HepG2 (cell line): Measurements from ENCODE around the gene ZNF223. TPM values are rescaled to one million over a fixed set of nuclear protein-coding genes. Genes with fewer than 3 reads are reported as not detected.
A peak's percentile ranks its signal among the peaks of the same experiment; 100 is the strongest.

Experiments used
- ARID5B ChIP-seq: IDR thresholded peaks from 2 replicates; pipeline ENCODE4 v1.4.0; 2020; ENCODE audit warnings: mild to moderate bottlenecking, missing genetic modification reagents
- FOXJ3 ChIP-seq: sonication (generic); formaldehyde crosslinking; IDR thresholded peaks from 2 replicates; pipeline ENCODE4 v1.4.0; 2020; ENCODE audit warnings: missing genetic modification reagents, mild to moderate bottlenecking, borderline replicate concordance
- HOXA5 ChIP-seq: sonication (generic); formaldehyde crosslinking; IDR thresholded peaks from 2 replicates; pipeline ENCODE4 v1.4.0; 2020; ENCODE audit warnings: missing genetic modification reagents
- KDM5A ChIP-seq: fragments of 200-600 bp; sonication (generic); IDR thresholded peaks from 2 replicates; pipeline ENCODE4 v1.7.0; 2018; ENCODE audit warnings: antibody characterized with exemption, mild to moderate bottlenecking, low read length, borderline replicate concordance
- KDM5B ChIP-seq: sonication (generic); formaldehyde crosslinking; IDR thresholded peaks from 2 replicates; pipeline ENCODE4 v1.4.0; 2020; ENCODE audit warnings: missing genetic modification reagents, mild to moderate bottlenecking, borderline replicate concordance
- NCOR1 ChIP-seq: fragments of 200-600 bp; sonication (generic); IDR thresholded peaks from 2 replicates; pipeline ENCODE4 v1.7.0; 2017; ENCODE audit warnings: antibody characterized with exemption, low read length, borderline replicate concordance
- THAP11 ChIP-seq: IDR thresholded peaks from 2 replicates; pipeline ENCODE4 v1.6.1; 2016; ENCODE audit warnings: missing biosample characterization, missing genetic modification reagents
- ZBTB7A ChIP-seq: sonication (generic); formaldehyde crosslinking; IDR thresholded peaks from 2 replicates; pipeline ENCODE4 v1.8.0; 2022; ENCODE audit warnings: mild to moderate bottlenecking, missing genetic modification reagents
- ZNF296 ChIP-seq: sonication (generic); formaldehyde crosslinking; conservative IDR thresholded peaks from 2 replicates; pipeline ENCODE4 v1.5.0; 2020; ENCODE audit warnings: mild to moderate bottlenecking, missing genetic modification reagents
- ZNF546 ChIP-seq: sonication (generic); formaldehyde crosslinking; conservative IDR thresholded peaks from 2 replicates; pipeline ENCODE4 v1.8.1; 2023; ENCODE audit warnings: mild to moderate bottlenecking, missing genetic modification reagents
- ZNF773 ChIP-seq: sonication (generic); formaldehyde crosslinking; IDR thresholded peaks from 2 replicates; pipeline ENCODE4 v1.4.0; 2020; ENCODE audit warnings: missing genetic modification reagents, borderline replicate concordance
- polyA plus RNA-seq, 8 experiments: library from polyadenylated mRNA; depleted of rRNA in 3 of 8; stranded (reverse) in 7 of 8; unstranded in 1 of 8; fragments of >200 nt; fragmentation: Illumina TruSeq in 4 of 8; extraction: Trizol in 4 of 8; gene quantifications; 2 replicates each; pipeline versions ENCODE4 v1.2.1 to v1.2.3, GENCODE V29; 2011 to 2016; ENCODE audit warnings: low read depth in 4 of 8, missing spikeins in 1 of 8, mixed read lengths in 1 of 8; ENCODE audit not compliant: insufficient read depth in 1 of 8
- total RNA-seq, 5 experiments: library from RNA; depleted of rRNA; stranded (reverse); fragments of >200 nt; fragmentation: Illumina TruSeq; extraction: Trizol; gene quantifications; 2 replicates each; pipeline ENCODE4 v1.2.3, GENCODE V29; 2016; ENCODE audit warnings: low read depth in 1 of 5
- TF ChIP-seq, protein P1 (sequence below): sonication (generic); formaldehyde crosslinking; IDR thresholded peaks from 2 replicates; pipeline ENCODE4 v1.9.0; 2022; ENCODE audit warnings: low read depth, missing genetic modification reagents
- TF ChIP-seq, protein P2 (sequence below): sonication (generic); formaldehyde crosslinking; IDR thresholded peaks from 2 replicates; pipeline ENCODE4 v1.8.1; 2023; ENCODE audit warnings: mild to moderate bottlenecking, moderate library complexity, missing genetic modification reagents
- TF ChIP-seq, protein P3 (sequence below): conservative IDR thresholded peaks from 2 replicates; pipeline ENCODE4 v1.6.1; 2018; ENCODE audit warnings: missing genetic modification reagents
- TF ChIP-seq, protein P4 (sequence below): IDR thresholded peaks from 2 replicates; pipeline ENCODE4 v1.6.1; 2016; ENCODE audit warnings: low read depth, control low read depth
- TF ChIP-seq, protein P5 (sequence below): sonication (generic); formaldehyde crosslinking; conservative IDR thresholded peaks from 2 replicates; pipeline ENCODE4 v1.4.0; 2020; ENCODE audit warnings: missing genetic modification reagents

The ZNF223 gene
- total and polyA plus RNA-seq, 2 of the 13 experiments (the other 11 are each of a cell fraction or from before 2014, with no cell fraction given), result 2.0 to 4.8 TPM

DNA sequence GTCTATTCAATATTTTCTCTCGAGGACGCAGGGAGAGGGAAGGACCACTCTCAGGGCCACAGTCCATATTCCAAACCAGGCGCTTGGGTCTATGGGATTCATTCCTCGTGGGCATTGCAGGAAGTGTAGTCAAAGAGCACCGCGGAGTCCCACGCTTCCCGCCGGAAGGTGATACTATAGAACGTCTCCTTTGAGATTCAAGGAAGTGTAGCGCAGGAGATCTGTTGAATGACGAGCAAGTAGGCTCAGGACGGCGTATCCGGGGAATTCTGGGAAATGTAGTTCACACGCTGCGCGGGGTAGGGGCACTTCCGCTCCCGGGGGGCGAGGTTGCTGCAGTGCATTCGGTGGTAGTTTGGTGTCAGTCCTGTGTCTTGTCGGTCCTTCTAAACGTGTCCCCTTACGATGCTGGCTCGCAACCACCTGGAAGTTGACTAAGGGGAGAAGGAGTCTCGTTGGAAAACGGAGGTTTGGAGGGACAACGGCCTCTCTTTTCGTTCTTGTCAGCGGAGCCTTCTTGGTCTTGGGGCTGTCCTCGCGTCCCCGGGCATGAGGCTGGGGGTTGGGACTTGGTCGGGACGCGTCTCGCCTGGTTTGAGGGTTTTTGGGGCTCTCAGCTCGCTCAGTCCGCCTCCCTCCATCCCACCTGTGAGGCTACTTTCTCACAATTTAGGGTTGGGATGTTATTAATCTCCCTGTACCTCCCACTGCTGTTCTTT lies 20.1 kb downstream of the ZNF223 start, which contains the start of gene ZNF284 (continued):
- TF ChIP-seq, protein P1, sequence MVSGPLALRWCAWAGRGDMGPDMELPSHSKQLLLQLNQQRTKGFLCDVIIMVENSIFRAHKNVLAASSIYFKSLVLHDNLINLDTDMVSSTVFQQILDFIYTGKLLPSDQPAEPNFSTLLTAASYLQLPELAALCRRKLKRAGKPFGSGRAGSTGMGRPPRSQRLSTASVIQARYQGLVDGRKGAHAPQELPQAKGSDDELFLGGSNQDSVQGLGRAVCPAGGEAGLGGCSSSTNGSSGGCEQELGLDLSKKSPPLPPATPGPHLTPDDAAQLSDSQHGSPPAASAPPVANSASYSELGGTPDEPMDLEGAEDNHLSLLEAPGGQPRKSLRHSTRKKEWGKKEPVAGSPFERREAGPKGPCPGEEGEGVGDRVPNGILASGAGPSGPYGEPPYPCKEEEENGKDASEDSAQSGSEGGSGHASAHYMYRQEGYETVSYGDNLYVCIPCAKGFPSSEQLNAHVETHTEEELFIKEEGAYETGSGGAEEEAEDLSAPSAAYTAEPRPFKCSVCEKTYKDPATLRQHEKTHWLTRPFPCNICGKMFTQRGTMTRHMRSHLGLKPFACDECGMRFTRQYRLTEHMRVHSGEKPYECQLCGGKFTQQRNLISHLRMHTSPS (CRISPR knock-in tag), result no peak
- TF ChIP-seq, protein P2, sequence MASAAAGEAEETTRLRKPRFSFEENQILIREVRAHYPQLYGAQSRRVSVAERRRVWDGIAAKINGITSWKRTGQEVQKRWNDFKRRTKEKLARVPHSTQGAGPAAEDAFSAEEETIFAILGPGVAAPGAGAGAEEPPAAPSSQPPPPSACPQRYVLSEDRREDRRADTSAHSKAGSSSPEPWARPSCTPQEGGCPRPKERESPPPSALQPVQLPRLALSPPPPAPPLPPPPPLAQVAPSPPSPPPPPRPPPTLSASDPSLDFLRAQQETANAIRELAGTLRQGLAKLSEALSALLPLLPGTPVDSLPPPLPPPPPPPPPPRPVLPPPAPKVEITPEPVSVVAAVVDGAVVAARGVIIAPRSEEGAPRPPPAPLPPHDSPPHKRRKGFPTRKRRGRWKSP (CRISPR knock-in tag), result peak; percentile 56
- no peak for TF ChIP-seq NCOR1
- TF ChIP-seq ZNF546 (CRISPR knock-in tag), result 0 out of 2 replicates have a peak, but pooled peaks have one; percentile 31
- TF ChIP-seq KDM5A, result no peak; the same call in 1 of the 2 replicates
- TF ChIP-seq, protein P3, sequence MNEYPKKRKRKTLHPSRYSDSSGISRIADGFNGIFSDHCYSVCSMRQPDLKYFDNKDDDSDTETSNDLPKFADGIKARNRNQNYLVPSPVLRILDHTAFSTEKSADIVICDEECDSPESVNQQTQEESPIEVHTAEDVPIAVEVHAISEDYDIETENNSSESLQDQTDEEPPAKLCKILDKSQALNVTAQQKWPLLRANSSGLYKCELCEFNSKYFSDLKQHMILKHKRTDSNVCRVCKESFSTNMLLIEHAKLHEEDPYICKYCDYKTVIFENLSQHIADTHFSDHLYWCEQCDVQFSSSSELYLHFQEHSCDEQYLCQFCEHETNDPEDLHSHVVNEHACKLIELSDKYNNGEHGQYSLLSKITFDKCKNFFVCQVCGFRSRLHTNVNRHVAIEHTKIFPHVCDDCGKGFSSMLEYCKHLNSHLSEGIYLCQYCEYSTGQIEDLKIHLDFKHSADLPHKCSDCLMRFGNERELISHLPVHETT (CRISPR knock-in tag), result no peak
- no peak for TF ChIP-seq ZBTB7A (CRISPR knock-in tag)
- TF ChIP-seq KDM5B (CRISPR knock-in tag), result peak; percentile 19; the same call in 1 of the 2 replicates
- no peak for TF ChIP-seq FOXJ3 (CRISPR knock-in tag)
- TF ChIP-seq HOXA5 (CRISPR knock-in tag), result peak; percentile 56; the same call in 1 of the 2 replicates
- TF ChIP-seq ARID5B (CRISPR knock-in tag), result peak; percentile 47
- TF ChIP-seq THAP11 (CRISPR knock-in tag), result peak; percentile 100
- TF ChIP-seq ZNF773 (CRISPR knock-in tag), result no peak
- TF ChIP-seq, protein P4, sequence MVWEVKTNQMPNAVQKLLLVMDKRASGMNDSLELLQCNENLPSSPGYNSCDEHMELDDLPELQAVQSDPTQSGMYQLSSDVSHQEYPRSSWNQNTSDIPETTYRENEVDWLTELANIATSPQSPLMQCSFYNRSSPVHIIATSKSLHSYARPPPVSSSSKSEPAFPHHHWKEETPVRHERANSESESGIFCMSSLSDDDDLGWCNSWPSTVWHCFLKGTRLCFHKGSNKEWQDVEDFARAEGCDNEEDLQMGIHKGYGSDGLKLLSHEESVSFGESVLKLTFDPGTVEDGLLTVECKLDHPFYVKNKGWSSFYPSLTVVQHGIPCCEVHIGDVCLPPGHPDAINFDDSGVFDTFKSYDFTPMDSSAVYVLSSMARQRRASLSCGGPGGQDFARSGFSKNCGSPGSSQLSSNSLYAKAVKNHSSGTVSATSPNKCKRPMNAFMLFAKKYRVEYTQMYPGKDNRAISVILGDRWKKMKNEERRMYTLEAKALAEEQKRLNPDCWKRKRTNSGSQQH, result no peak
- TF ChIP-seq, protein P5, sequence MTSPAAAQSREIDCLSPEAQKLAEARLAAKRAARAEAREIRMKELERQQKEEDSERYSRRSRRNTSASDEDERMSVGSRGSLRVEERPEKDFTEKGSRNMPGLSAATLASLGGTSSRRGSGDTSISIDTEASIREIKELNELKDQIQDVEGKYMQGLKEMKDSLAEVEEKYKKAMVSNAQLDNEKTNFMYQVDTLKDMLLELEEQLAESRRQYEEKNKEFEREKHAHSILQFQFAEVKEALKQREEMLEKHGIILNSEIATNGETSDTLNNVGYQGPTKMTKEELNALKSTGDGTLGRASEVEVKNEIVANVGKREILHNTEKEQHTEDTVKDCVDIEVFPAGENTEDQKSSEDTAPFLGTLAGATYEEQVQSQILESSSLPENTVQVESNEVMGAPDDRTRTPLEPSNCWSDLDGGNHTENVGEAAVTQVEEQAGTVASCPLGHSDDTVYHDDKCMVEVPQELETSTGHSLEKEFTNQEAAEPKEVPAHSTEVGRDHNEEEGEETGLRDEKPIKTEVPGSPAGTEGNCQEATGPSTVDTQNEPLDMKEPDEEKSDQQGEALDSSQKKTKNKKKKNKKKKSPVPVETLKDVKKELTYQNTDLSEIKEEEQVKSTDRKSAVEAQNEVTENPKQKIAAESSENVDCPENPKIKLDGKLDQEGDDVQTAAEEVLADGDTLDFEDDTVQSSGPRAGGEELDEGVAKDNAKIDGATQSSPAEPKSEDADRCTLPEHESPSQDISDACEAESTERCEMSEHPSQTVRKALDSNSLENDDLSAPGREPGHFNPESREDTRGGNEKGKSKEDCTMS (CRISPR knock-in tag), result no peak
- no peak for TF ChIP-seq ZNF296
